Measurements from ENCODE around the gene PSAP.

DNA sequence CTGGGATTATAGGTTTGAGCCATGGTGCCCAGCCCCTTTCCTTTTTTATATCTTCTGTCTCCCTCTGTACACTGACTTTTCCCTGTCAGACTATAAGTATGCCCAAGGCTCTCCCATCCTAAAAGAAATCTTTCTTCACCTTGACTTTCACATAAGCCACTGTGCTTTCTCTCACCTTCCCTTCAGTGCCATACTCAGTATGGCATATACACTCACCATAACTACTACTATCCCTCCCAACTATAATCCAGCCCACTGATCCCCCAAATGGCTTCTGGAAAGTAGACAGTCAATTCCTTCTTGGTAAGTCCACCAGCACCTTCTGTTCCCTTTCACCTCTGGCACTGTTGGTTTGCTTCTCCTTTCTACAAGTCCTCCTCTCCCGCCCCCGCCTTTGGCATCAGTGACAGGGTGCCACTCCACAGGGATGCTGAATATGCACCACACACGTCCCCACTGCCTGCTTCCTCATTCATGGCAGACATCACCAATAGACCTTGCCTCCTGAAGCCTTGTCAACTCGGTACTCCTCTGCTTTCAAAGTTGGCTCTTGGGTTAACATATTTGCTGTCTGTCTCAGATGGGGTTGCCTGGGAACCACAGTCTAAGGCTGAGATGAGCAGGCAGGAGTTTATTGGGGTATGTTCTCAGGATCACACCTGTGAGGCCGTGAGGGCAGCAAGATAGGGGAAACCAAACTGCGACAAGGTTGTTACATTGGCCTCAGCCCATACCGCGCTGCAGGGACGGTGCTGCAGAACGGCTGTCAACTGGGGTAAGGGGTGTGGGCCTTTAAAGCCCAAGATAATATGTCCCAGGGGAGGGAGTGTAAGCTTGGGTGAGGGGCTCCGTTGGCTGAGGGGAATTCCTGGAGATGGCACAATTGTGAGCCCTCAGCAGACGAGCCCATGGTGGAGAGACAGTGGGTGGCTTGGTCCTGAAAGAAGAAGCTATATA is 7.2 kb upstream of the PSAP start:
- TF ChIP-seq, protein P1, sequence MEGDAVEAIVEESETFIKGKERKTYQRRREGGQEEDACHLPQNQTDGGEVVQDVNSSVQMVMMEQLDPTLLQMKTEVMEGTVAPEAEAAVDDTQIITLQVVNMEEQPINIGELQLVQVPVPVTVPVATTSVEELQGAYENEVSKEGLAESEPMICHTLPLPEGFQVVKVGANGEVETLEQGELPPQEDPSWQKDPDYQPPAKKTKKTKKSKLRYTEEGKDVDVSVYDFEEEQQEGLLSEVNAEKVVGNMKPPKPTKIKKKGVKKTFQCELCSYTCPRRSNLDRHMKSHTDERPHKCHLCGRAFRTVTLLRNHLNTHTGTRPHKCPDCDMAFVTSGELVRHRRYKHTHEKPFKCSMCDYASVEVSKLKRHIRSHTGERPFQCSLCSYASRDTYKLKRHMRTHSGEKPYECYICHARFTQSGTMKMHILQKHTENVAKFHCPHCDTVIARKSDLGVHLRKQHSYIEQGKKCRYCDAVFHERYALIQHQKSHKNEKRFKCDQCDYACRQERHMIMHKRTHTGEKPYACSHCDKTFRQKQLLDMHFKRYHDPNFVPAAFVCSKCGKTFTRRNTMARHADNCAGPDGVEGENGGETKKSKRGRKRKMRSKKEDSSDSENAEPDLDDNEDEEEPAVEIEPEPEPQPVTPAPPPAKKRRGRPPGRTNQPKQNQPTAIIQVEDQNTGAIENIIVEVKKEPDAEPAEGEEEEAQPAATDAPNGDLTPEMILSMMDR (conservative IDR thresholded peaks at IDR 0.05; ENCODE audit: low read depth, low read length) = no peak
- TF ChIP-seq EZH2 (IDR thresholded peaks at IDR 0.05; ENCODE audit: borderline replicate concordance, low read depth, low read length, poor library complexity, severe bottlenecking) = no peak
